ENCODE results near the gene VCP. TPM values are rescaled to one million over a fixed set of nuclear protein-coding genes. Genes with fewer than 3 reads are reported as not detected.

The VCP gene
- total and polyA plus RNA-seq, 9 of the 15 experiments (the other 6 are each of a cell fraction or from before 2014, with no cell fraction given): 7.1 to 257 (median 199) TPM

- TF ChIP-seq ZNF212 (CRISPR knock-in tag; IDR thresholded peaks at IDR 0.05) (no peak), NFYB (IDR thresholded peaks at IDR 0.05; ENCODE audit: extremely low read depth, insufficient read length) (peak; percentile 84), ATF1 (CRISPR knock-in tag; IDR thresholded peaks at IDR 0.05) (0 out of 2 replicates have a peak, but pooled peaks have one; percentile 3), ATF1 (tag; IDR thresholded peaks at IDR 0.05) (peak; percentile 96), L3MBTL2 (IDR thresholded peaks at IDR 0.05) (0 out of 2 replicates have a peak, but pooled peaks have one; percentile 32), SIX5 (IDR thresholded peaks at IDR 0.05; ENCODE audit: borderline replicate concordance in 1 of 2, insufficient read depth in 1 of 2, low read depth in 1 of 2, low read length in 2 of 2) (no peak), SOX6 (IDR thresholded peaks at IDR 0.05) (0 out of 2 replicates have a peak, but pooled peaks have one; percentile 11), EWSR1 (IDR thresholded peaks at IDR 0.05; ENCODE audit: borderline replicate concordance, low read depth, partially characterized antibody) (no peak), ZNF316 (IDR thresholded peaks at IDR 0.05) (peak; percentile 63), THRB (CRISPR knock-in tag; conservative IDR thresholded peaks at IDR 0.05) (no peak), TCF3 (CRISPR knock-in tag; IDR thresholded peaks at IDR 0.05) (no peak; the same call in 1 of the 2 replicates), SRSF1 (IDR thresholded peaks at IDR 0.05; ENCODE audit: low read depth, low read length) (no peak), MED1 (CRISPR knock-in tag; IDR thresholded peaks at IDR 0.05; ENCODE audit: borderline replicate concordance) (no peak), RAD51 (IDR thresholded peaks at IDR 0.05; ENCODE audit: borderline replicate concordance, low read depth) (no peak), SMARCC2 (IDR thresholded peaks at IDR 0.05; ENCODE audit: low read depth) (no peak), RFX1 (IDR thresholded peaks at IDR 0.05) (peak; percentile 86), TOE1 (IDR thresholded peaks at IDR 0.05; ENCODE audit: borderline replicate concordance) (no peak), TOE1 (CRISPR knock-in tag; IDR thresholded peaks at IDR 0.05; ENCODE audit: borderline replicate concordance, low read depth) (no peak), BRD4 (IDR thresholded peaks at IDR 0.05) (no peak)
- TF ChIP-seq, protein P1, sequence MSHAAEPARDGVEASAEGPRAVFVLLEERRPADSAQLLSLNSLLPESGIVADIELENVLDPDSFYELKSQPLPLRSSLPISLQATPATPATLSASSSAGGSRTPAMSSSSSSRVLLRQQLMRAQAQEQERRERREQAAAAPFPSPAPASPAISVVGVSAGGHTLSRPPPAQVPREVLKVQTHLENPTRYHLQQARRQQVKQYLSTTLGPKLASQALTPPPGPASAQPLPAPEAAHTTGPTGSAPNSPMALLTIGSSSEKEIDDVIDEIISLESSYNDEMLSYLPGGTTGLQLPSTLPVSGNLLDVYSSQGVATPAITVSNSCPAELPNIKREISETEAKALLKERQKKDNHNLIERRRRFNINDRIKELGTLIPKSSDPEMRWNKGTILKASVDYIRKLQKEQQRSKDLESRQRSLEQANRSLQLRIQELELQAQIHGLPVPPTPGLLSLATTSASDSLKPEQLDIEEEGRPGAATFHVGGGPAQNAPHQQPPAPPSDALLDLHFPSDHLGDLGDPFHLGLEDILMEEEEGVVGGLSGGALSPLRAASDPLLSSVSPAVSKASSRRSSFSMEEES (CRISPR knock-in tag; IDR thresholded peaks at IDR 0.05): no peak
- TF ChIP-seq, protein P2, sequence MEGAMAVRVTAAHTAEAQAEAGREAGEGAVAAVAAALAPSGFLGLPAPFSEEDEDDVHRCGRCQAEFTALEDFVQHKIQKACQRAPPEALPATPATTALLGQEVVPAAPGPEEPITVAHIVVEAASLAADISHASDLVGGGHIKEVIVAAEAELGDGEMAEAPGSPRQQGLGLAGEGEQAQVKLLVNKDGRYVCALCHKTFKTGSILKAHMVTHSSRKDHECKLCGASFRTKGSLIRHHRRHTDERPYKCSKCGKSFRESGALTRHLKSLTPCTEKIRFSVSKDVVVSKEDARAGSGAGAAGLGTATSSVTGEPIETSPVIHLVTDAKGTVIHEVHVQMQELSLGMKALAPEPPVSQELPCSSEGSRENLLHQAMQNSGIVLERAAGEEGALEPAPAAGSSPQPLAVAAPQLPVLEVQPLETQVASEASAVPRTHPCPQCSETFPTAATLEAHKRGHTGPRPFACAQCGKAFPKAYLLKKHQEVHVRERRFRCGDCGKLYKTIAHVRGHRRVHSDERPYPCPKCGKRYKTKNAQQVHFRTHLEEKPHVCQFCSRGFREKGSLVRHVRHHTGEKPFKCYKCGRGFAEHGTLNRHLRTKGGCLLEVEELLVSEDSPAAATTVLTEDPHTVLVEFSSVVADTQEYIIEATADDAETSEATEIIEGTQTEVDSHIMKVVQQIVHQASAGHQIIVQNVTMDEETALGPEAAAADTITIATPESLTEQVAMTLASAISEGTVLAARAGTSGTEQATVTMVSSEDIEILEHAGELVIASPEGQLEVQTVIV (CRISPR knock-in tag; IDR thresholded peaks at IDR 0.05; ENCODE audit: borderline replicate concordance): no peak
Observed at GRCh38 chr9:35072461-35073278, at the start of gene VCP (continued).

Measured in K562 (cell line).